ENCODE data around the gene PARK7.
"Not testable (repeated sequence)": the region's sequence is repeated elsewhere in the genome, so short reads cannot be mapped to it uniquely, and the experiment has no call there.

Gene PARK7

DNA sequence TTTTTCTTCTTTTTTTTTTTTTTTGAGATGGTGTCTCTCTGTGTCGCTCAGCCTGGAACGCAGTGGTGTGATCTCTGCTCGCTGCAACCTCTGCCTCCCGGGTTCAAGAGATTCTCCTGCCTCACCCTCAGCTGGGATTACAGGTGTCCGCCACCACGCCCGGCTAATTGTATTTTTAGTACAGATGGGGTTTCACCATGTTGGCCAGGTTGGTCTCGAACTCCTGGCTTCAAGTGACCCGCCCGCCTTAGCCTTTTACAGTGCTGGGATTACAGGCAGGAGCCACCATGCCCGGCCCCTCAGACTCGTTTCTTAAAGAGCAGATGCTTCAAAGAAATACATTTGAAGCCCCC is 1.8 kb downstream of the PARK7 start:
- peak overlapping the region; percentile 100 for H3K4me3 Mint-ChIP-seq
- peaks cover 66% of the 10 kb centered on the region for H3K4me1 Mint-ChIP-seq
- H3K36me3 Mint-ChIP-seq: peaks cover 15% of the 10 kb centered on the region
- not testable (repeated sequence) for H3K27me3 Mint-ChIP-seq, H3K9me3 Mint-ChIP-seq
- H3K27ac Mint-ChIP-seq: peak overlapping the region; percentile 55

DNA sequence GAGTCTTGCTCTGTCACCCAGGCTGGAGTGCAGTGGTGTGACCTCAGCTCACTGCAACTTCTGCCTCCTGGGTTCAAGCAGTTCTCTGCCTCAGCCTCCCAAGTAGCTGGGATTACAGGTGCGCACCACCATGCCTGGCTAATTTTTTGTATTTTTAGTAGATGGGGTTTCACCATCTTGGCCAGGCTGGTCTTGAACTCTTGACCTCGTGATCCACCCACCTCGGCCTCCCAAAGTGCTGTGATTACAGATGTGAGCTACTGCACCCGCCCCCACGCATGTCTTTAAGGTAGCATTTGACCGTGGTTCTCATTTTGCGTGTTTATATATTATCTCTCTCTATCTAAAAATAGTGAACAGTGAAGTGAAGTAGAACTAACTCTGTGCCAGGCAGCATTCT is 2.3 kb downstream of the PARK7 start:
- Mint-ChIP-seq H3K4me1 (peaks cover 69% of the 10 kb centered on the region), H3K27ac (peak overlapping the region; percentile 55), H3K36me3 (peaks cover 15% of the 10 kb centered on the region), H3K4me3 (peak overlapping the region; percentile 100)
- H3K27me3 Mint-ChIP-seq, H3K9me3 Mint-ChIP-seq: not testable (repeated sequence)

DNA sequence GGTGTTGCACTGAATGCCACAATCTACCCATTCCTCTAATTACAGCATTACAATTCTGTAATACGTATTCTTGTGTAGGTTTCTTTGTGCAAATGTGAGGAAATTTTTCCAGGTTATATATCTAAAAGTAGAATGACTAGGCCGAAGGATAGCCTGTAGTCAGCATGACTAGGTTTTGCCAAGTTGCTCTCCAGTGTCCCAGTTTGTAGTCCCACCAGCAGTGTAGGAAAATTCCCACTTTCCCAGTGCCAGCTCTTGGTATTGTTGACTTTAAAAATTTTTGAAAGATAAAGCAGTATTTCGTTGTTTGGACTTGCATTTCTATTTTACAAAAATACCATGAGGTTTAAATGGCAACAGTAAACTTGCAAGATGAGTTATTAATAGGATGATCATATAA is 3.0 kb downstream of the PARK7 start:
- Mint-ChIP-seq H3K4me1 (peaks cover 67% of the 10 kb centered on the region), H3K4me3 (peak overlapping the region; percentile 100), H3K27me3 (no peaks in the 10 kb centered on the region), H3K36me3 (peaks cover 17% of the 10 kb centered on the region), H3K9me3 (no peaks in the 10 kb centered on the region), H3K27ac (no peak overlapping the region)

DNA sequence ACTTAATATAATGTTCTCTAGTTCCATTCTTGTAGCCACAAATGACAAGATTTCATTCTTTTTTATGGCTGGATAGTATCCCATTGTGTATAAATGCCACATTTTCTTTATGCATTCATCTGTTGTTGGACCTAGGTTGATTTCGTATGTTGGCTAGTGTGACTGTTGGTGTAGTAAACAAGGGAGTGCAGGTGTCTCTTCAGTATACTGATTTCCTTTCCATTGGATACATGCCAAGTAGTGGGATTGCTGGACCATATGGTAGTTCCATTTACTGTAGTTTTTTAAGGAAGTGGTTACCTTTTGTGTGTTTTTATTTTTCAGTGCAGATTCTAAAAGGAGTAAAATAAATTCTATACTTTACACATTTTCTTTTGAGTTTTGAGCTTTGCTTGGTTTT is 5.7 kb downstream of the PARK7 start:
- Mint-ChIP-seq H3K4me3 (peak overlapping the region; percentile 65), H3K27ac (peak overlapping the region; percentile 33), H3K4me1 (peaks cover 60% of the 10 kb centered on the region), H3K36me3 (peaks cover 20% of the 10 kb centered on the region), H3K27me3 (no peaks in the 10 kb centered on the region), H3K9me3 (no peaks in the 10 kb centered on the region)

DNA sequence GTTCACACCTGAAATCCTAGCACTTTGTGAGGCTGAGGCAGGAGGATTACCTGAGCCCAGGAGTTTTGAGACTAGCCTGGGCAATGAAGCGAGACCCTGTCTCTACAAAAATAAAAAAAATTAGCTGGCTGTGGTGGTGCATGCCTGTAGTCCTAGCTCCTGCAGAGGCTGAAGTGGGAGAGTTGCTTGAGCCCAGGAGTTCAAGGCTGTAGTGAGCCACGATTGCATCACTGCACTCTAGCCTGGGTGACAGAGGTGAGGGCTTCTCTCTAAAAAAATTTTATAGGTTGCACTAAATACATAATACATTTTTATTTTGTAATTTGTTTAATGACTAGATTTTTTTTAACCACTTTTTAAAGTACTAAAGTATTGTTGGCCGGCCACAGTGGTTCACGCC is 6.1 kb downstream of the PARK7 start:
- H3K27ac Mint-ChIP-seq: no peak overlapping the region
- H3K4me3 Mint-ChIP-seq: no peak overlapping the region

DNA sequence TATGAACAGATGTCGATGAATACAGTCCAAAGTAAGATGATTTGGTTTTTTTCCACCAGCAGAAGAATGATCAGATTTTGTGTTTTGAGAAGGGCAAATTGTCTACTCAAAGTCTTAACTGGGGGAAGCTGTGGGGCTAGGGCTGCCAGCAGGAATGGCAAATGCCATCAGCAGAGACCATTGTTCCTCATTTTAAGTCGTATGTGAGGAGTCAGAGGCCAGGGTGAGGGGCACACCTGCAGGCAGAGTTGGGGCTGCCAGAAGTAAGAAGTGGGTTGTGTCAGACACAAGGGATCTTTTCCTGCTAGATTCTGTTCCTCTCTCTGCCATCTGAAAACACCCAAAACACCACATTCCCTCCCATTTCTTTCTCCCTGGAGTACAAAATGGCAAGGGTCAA is 8.7 kb downstream of the PARK7 start:
- Mint-ChIP-seq H3K36me3 (peaks cover 14% of the 10 kb centered on the region), H3K27me3 (no peaks in the 10 kb centered on the region), H3K4me1 (peaks cover 36% of the 10 kb centered on the region), H3K9me3 (no peaks in the 10 kb centered on the region), H3K27ac (no peak overlapping the region), H3K4me3 (no peak overlapping the region)

More for the DNA sequence above, 6.1 kb downstream of the PARK7 start:
- peaks cover 57% of the 10 kb centered on the region for H3K4me1 Mint-ChIP-seq
- no peaks in the 10 kb centered on the region for H3K27me3 Mint-ChIP-seq
- peaks cover 20% of the 10 kb centered on the region for H3K36me3 Mint-ChIP-seq
- no peaks in the 10 kb centered on the region for H3K9me3 Mint-ChIP-seq

DNA sequence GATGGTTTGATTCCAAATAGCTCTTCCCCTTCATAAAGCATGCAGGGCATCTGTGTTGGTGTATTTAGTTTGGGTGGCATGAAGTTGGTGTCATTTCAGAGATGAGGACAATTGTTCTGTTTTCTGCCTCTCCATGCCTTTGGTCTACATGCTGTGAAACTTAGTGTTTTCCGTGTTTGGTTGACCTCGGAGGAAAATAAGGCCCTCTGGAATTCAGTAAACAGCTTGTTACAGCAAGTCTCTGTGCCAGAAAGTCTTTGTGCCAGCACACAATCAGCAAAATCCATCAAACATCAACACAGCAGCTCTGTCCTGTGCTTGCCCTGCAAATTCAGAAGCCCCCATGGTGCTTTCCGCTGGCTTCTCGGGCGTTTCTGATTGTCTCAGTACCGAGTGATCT is 9.5 kb downstream of the PARK7 start:
- H3K27me3 Mint-ChIP-seq: no peaks in the 10 kb centered on the region
- H3K36me3 Mint-ChIP-seq: peaks cover 14% of the 10 kb centered on the region
- H3K9me3 Mint-ChIP-seq: no peaks in the 10 kb centered on the region
- H3K27ac Mint-ChIP-seq: no peak overlapping the region
- peaks cover 33% of the 10 kb centered on the region for H3K4me1 Mint-ChIP-seq
- no peak overlapping the region for H3K4me3 Mint-ChIP-seq

DNA sequence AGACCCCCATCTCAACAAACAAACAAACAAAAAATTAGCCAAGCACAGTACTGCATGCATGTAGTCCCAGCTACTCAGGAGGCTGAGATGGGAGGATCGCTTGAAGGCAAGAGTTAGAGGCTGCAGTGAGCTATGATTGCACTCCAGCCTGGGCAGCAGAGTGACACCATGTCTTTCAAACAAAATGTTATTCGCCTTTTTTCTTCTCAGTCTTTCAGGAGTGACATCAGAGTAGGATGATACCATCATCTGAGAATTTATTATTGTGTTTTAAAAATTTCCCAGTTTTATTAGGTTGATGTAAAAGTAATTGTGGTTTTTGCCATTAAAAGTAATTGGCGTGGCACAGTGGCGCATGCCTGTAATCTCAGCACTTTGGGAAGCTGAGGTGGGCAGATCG is 10.8 kb downstream of the PARK7 start:
- H3K27me3 Mint-ChIP-seq: no peaks in the 10 kb centered on the region
- H3K4me3 Mint-ChIP-seq: no peak overlapping the region
- H3K27ac Mint-ChIP-seq: peak overlapping the region; percentile 30
- peaks cover 8% of the 10 kb centered on the region for H3K36me3 Mint-ChIP-seq
- no peaks in the 10 kb centered on the region for H3K9me3 Mint-ChIP-seq
- H3K4me1 Mint-ChIP-seq: peaks cover 20% of the 10 kb centered on the region

DNA sequence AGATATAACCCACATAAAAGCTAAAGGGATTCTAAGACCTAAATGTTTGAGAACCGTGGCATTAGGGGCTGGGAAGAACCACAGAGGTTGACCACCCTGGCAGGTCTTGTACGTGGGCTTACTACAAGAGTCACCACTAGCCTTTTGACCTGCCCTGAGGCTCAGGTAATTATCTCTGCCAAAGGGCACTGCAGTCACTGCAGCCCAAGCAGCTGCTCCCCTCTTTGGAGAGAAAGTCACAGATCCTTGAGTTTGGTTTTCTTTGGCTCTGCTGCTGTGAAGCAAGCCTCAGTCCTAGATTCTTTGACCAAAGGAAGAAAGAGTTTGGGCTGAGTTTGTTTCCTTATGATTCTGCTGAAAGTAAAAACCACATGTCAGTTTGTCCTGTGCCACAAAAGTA is 11.6 kb downstream of the PARK7 start:
- Mint-ChIP-seq H3K27me3 (no peaks in the 10 kb centered on the region), H3K4me3 (no peak overlapping the region), H3K9me3 (no peaks in the 10 kb centered on the region), H3K36me3 (peaks cover 10% of the 10 kb centered on the region), H3K4me1 (peaks cover 17% of the 10 kb centered on the region), H3K27ac (no peak overlapping the region)

DNA sequence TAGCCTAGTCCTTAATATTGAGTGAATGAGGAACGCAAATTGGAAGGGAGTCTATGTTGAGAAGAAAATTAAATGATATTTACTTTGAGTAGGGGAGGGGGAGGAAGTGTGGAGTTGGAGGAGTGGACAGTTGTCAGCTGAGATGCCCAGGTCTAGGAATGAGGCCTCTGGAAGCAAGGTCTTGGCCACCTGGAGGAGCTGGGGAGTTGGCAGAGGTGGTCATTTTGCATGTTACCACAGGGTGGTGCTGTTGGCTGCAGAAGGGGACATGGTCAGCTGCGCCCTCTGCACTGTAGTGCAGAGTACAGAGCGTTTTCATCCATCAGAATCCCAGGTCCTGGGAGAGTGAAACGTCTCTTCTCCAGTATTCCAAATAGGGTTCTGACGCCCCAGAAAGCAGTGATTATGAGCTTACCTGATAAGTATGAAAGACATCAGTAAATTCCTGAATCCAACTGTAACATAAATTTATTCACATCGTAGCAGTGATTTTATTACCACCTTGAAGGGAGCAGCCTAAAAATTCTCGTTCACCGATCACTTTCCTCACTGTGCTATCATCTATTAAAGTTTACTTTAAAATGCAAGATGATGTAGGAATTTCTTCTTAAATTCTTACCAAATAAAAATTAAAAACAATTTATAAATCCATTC is 13.8 kb downstream of the PARK7 start:
- H3K27ac Mint-ChIP-seq: peak overlapping the region; percentile 52
- no peaks in the 10 kb centered on the region for H3K27me3 Mint-ChIP-seq
- H3K4me3 Mint-ChIP-seq: no peak overlapping the region
- no peaks in the 10 kb centered on the region for H3K9me3 Mint-ChIP-seq
- H3K36me3 Mint-ChIP-seq: peaks cover 13% of the 10 kb centered on the region
- peaks cover 6% of the 10 kb centered on the region for H3K4me1 Mint-ChIP-seq

DNA sequence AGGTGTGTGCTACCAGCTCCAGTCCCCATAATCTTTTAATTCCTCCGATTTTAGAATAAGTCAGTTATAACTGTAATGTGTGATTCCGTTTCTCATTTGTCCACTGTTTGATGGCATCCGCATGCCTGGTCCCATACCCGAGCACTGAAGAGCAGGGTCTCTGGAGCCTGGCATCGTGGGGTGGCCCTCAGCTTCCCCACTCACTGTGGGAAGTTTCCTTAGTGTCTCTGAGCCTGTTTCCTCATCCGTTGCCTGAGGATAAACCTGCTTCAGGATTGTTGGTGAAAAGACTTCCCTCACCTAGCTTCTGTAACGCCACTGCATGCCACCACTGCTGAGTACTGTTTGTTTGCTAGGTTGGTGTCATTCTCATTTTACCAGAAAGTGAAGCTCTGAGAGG is 19.5 kb downstream of the PARK7 start:
- H3K27ac Mint-ChIP-seq: no peak overlapping the region
- H3K4me3 Mint-ChIP-seq: no peak overlapping the region
- no peaks in the 10 kb centered on the region for H3K27me3 Mint-ChIP-seq
- peaks cover 10% of the 10 kb centered on the region for H3K4me1 Mint-ChIP-seq
- no peaks in the 10 kb centered on the region for H3K9me3 Mint-ChIP-seq
- peaks cover 12% of the 10 kb centered on the region for H3K36me3 Mint-ChIP-seq

DNA sequence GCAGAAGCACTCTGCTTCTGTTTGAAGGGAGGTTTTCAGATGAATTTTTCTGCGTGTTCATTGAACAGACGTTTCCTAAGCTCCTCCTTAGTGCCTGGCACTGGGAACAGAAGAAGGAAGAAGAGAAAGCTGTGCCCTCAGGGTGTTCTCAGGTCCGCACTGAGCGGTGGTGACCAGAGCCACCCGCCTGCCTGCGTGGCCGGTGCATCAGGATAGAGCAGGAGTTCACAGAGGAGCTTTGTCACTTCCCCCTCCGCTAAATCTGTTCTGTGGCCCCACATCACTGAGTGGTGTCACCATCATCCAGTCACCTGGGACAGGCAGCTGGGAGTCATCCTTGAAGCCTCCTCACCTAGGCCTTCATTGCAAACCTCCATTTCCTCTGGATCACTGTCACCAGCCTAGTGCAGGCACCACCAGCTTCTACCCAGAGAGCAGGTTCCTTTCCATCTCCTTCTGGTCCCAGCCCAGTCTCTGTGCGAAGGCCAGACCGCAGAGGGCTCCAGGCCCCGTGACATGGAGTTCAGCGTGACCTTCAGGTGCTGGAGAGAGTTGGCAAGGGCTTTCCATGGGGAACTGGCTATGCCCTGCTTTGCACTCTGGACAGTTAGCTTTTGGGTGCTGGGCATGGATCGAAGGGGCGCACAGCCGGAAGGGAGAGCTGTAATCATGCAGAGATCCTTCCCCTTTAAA is 21.7 kb downstream of the PARK7 start:
- Mint-ChIP-seq H3K36me3 (peaks cover 17% of the 10 kb centered on the region), H3K4me3 (no peak overlapping the region), H3K27ac (no peak overlapping the region), H3K27me3 (no peaks in the 10 kb centered on the region), H3K9me3 (no peaks in the 10 kb centered on the region), H3K4me1 (peaks cover 10% of the 10 kb centered on the region)

DNA sequence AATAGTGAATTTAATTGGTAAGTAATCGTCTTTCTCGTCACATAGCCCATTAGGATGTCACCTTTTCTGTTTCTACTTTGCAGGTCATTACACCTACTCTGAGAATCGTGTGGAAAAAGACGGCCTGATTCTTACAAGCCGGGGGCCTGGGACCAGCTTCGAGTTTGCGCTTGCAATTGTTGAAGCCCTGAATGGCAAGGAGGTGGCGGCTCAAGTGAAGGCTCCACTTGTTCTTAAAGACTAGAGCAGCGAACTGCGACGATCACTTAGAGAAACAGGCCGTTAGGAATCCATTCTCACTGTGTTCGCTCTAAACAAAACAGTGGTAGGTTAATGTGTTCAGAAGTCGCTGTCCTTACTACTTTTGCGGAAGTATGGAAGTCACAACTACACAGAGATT is 23.3 kb downstream of the PARK7 start:
- no peaks in the 10 kb centered on the region for H3K9me3 Mint-ChIP-seq

DNA sequence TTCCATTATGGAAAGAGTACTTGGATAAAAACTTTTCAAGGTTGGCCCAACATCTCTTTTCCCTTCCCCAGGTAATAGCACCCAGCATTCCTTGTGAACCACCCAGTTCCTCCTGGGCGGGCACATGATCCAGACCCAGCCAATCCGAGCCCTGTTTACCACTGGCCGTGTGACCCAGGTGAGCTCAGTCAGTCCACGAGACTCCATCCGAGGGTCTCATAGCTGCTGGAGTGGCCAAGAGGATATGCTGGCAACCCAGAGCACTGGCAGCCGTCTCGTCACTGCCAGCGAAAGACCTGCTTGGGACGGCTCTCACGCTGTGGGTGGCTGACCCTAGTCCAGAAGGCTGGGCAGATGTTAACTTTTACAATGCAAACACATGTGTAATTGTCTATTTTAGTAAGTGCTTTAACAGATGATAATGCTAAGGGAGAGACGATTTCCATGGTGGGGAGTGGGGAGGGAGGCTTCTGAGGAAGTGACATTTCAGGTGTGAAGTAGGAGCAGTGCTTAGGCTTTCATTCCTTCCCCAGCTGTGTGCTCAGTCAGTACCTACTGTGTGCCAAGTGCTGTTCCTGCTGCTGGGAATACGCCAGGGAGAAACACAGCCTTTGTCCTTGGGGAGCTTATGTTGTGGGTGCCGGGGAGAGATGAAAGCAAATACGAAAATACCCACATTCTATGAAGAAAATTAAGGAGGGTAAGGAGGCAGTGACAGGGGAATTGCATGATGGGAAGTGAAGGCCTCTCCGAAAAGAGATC is 24.5 kb downstream of the PARK7 start:
- no peak overlapping the region for H3K4me3 Mint-ChIP-seq
- peaks cover 10% of the 10 kb centered on the region for H3K4me1 Mint-ChIP-seq
- no peaks in the 10 kb centered on the region for H3K9me3 Mint-ChIP-seq
- peaks cover 16% of the 10 kb centered on the region for H3K36me3 Mint-ChIP-seq
- H3K27ac Mint-ChIP-seq: no peak overlapping the region
- no peaks in the 10 kb centered on the region for H3K27me3 Mint-ChIP-seq

More for the DNA sequence above, 23.3 kb downstream of the PARK7 start:
- Mint-ChIP-seq H3K36me3 (peaks cover 13% of the 10 kb centered on the region), H3K27ac (no peak overlapping the region), H3K4me1 (peaks cover 10% of the 10 kb centered on the region), H3K4me3 (no peak overlapping the region), H3K27me3 (no peaks in the 10 kb centered on the region)

DNA sequence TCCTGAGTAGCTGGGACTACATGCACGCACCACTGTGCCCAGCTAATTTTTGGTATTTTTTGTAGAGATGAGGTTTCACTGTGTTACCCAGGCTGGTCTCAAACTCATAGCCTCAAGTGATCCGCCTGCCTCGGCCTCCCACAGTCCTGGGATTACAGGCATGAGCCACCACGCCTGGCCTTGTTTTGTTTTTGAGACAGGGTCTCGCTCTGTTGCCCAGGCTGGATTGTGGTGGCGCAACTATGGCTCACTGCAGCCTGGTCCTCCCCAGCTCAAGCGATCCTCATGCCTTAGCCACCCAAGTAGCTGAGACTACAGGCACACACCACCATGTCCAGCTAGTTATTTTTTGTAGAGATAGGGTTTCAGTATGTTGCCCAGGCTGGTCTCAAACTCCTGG is 26.0 kb downstream of the PARK7 start:
- Mint-ChIP-seq H3K4me3 (no peak overlapping the region), H3K27me3 (no peaks in the 10 kb centered on the region), H3K36me3 (peaks cover 13% of the 10 kb centered on the region), H3K27ac (no peak overlapping the region), H3K4me1 (peaks cover 5% of the 10 kb centered on the region), H3K9me3 (no peaks in the 10 kb centered on the region)

DNA sequence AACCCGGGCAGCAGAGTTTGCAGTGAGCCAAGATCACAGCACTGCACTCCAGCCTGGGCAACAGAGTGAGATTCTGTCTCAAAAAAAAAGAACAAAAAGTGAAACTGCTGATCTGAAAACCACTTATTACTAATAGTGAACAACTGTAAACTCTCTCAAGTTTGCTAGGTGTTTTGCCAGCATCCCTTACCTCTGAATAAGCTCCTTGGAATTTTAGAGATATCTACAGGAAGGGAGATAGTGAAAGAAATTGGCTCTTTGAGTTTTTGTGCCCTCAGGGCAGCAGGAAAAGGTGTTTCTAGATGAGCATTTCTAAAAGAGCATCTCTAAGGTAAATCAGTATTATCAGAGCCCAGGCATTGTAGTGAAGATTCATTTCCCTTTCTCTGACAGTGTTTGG is 27.1 kb downstream of the PARK7 start:
- no peaks in the 10 kb centered on the region for H3K9me3 Mint-ChIP-seq
- H3K36me3 Mint-ChIP-seq: peaks cover 12% of the 10 kb centered on the region
- no peak overlapping the region for H3K27ac Mint-ChIP-seq
- no peak overlapping the region for H3K4me3 Mint-ChIP-seq
- no peaks in the 10 kb centered on the region for H3K4me1 Mint-ChIP-seq
- no peaks in the 10 kb centered on the region for H3K27me3 Mint-ChIP-seq
